Activated gamma-delta T cell (primary cell): Measurements from ENCODE around the gene C19orf53.

Source experiments
- DNase-seq: peaks from one replicate; lab custom pipeline; 2025; lab: John Stamatoyannopoulos, UW

Gene C19orf53

GRCh38 chr19:13826652-13827235, 52.5 kb downstream of the C19orf53 start:
- no peak for DNase-seq

- DNase-seq: no peak
Observed at GRCh38 chr19:13827656-13828055, 53.4 kb downstream of the C19orf53 start.
